Measurements from ENCODE around the gene NEMF.
A peak's percentile ranks its signal among the peaks of the same experiment; 100 is the strongest.
"Not testable (repeated sequence)": the region's sequence is repeated elsewhere in the genome, so short reads cannot be mapped to it uniquely, and the experiment has no call there.

Gene NEMF

GRCh38 chr14:49796025-49796424 is 56.6 kb downstream of the NEMF start:
- DNase-seq = no peak

DNA sequence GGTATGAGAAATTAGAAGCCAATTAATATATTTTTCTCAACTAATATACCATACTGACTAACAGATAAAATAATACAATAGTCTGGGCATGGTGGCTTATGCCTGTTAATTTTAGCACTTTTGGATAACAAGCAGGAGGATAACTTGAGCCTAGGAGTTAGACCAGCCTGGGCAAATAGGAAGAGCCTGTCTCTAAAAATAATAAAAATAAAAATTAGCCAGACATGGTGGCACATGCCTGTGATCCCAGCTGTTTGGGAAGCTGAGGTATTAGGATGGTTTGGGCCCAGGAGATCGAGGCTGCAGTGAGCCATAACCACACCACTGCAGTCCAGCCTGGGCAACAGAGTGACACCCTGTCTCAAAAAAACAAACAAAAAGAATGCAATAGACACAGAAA is 60.0 kb downstream of the NEMF start:
- no peak for DNase-seq

GRCh38 chr14:49786315-49786714 is 66.3 kb downstream of the NEMF start:
- no peak for DNase-seq

GRCh38 chr14:49783394-49784014 is 69.1 kb downstream of the NEMF start:
- DNase-seq = no peak

- DNase-seq = not testable (repeated sequence)
These were observed 71.5 kb downstream of the NEMF start for GRCh38 chr14:49781040-49781439.

DNA sequence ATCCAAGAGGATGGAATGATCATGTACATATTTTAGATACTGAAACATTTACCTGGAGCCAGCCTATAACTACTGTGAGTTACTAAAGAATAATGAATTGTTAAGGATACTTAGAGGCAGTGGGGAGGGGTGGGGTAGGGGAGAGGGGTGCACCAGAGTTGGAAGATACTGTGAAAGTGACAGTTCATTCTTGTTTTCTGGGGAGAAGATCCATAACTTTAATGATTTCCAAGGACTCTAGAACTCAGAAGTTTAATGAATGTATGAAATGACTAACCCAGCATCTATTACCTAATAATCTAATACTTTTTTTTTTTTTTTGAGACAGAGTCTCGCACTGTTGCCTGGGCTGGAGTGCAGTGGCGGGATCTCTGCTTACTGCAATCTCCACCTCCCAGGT is 74.2 kb downstream of the NEMF start:
- no peak for DNase-seq

GRCh38 chr14:49774106-49774505 is 78.5 kb downstream of the NEMF start:
- no peak for DNase-seq

- DNase-seq = not testable (repeated sequence)
These were observed 80.9 kb downstream of the NEMF start for GRCh38 chr14:49771691-49772090.

- no peak for DNase-seq
These were observed 82.3 kb downstream of the NEMF start for GRCh38 chr14:49770212-49770817.

DNA sequence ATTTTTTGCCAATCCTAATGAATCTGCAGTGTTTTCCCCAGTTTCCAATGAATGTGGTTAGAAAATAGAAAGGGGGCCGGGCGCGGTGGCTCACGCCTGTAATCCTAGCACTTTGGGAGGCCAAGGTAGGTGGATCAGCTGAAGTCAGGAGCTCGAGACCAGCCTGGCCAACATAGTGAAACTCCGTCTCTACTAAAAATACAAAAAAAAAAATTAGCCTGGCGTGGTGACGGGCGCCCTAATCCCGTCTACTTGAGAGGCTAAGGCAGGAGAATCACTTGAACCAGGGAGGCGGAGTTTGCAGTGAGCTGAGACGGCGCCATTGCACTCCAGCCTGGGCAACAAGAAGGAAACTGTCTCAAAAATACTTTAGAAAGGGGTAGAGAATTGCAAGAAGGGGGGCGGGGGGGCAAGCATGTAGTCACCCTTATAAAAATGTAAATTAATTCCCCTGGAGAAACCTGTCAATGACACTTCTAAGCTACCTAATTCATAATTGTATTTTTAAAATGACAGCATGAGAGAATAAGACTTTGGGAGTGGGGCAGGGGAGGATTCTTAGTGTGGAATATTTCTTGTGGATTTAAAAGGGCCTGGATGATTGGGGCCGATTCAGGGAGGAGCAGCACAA is 82.9 kb downstream of the NEMF start:
- DNase-seq = no peak

- no peak for DNase-seq
These were observed 83.4 kb downstream of the NEMF start for GRCh38 chr14:49769171-49769570.

GRCh38 chr14:49768301-49769121 is 84.1 kb downstream of the NEMF start:
- peak; percentile 66 for DNase-seq

- peak; percentile 92 for DNase-seq
These were observed 84.9 kb downstream of the NEMF start, which contains the start of gene KLHDC2 for GRCh38 chr14:49767571-49768300. Gene KLHDC2 (plus strand): TSS chr14:49768153. CDS start chr14:49768469, 316 bp downstream.

DNA sequence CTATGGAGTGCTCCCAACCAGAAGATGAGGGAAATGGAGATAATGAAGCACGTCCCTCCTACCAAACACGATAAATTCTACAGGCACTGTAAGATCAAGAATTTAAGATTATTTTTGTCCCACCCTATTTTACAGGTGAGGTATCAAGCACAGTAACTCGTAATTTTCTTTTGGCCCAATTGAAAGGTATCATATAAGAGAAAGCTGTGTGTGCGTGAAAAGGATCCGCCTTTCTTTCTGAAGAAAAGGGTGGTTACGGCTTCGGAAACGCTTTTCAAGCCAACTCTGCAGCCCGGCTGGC is 85.4 kb downstream of the NEMF start:
- no peak for DNase-seq

- no peak for DNase-seq
These were observed 85.7 kb downstream of the NEMF start for GRCh38 chr14:49766839-49767238.

DNA sequence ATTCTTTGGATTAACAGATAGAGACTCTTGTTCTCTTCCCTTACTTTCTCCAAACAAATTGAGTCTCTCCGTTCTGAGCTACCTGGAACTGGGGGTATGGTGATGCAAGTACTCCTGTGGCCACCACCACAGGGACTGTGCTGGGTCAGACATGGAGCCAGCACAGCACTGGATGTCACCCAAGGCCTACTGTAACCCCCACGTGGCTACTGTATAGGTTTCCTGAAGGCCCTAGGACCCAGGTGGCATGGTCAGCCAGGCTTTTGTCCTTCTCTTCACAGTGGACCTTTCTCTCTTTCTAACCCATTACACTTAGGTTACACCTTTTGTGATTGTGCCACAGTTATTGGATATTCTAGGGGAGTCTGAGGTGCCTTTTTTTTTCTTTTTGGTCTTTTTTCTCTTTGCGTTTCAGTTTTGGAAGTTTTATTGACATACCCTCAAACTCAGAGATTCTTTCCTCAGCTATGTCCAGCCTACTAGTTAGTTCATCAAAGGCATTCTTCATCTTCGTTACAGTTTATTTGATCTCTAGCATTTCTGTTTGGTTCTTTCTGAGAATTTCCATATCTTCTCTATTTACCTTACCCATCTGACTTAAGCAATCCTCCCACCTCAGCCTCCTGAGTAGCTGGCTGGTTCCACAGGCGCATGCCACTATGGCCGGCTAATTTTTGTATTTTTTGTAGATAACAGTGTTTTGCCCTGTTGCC is 90.6 kb downstream of the NEMF start:
- no peak for DNase-seq

DNA sequence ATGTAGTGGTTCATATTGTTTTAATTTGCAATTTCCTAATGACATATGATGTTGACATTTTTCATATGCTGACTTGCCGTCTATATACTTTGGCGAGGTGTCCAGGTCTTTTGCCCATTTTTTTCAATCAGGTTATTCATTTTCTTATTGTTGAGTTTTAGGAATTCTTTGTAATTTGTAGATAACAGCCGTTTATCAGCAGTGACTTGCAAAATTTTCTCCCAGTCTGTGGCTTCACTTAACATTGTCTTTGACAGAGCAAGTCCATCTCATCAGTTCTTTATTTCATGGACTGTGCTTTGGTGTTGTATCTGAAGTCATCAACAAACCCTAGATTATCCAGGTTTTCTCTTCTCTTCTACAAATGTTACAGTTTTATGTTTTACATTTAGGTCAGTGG is 97.2 kb downstream of the NEMF start:
- no peak for DNase-seq

DNA sequence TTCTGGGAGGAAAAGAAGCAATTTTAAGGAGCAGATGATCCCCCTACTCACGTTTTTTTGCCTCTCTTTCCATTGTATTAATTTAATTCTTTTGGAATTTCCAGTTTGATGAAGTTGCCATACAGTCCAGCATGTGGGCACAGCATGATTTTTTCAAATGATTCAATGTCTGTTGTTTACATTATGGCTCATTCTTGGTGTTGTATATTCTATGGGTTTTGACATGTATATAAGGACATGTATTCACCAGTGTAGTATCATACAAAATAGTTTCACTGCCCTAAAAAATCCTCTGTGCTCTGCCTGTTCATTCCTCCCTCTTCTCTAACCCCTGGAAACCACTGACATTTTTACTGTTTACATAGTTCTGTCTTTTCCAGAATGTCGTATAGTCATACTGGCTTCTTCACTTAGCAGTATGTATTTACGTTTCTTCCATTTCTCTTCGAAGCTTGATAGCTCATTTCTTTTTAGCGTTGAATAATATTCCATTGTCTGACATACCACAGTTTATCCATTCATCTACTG is 98.0 kb downstream of the NEMF start:
- no peak for DNase-seq

- not testable (repeated sequence) for DNase-seq
These were observed 106.1 kb downstream of the NEMF start for GRCh38 chr14:49746476-49746875.

- no peak for DNase-seq
These were observed 107.4 kb downstream of the NEMF start for GRCh38 chr14:49745191-49745590.

DNA sequence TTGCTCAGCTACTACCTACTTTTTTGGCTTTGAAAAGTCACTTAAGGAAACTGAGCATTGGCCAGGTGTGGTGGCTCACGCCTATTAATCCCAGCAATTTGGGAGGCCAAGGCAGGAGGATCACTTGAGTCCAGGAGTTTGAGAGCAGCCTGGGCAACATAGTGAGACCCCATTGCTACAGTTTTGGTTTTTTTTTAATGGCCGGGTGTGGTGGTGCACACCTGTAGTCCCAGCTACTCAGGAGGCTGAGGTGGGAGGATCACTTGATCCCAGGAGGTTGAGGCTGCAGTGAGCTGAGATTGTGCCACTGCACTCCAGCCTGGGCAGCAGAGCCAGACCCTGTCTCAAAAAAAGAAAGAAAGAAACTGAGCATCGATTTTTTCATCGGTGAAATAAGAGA is 116.9 kb downstream of the NEMF start:
- not testable (repeated sequence) for DNase-seq

- DNase-seq = no peak
These were observed 118.8 kb downstream of the NEMF start for GRCh38 chr14:49733836-49734235.

All from CD4-positive, alpha-beta T cell treated with Interleukin-17A for 4 hours (primary cell).